T-helper 1 cell treated with Interleukin-12 subunit alpha and Interleukin-12 subunit beta and Interleukin-4 antibody, amounts not matched to agents 30 ng/mL and 1 ng/mL, for 36 hours (primary cell): Measurements from ENCODE around the gene RPS28. TPM values are rescaled to one million over a fixed set of nuclear protein-coding genes. Genes with fewer than 3 reads are reported as not detected.
"Not testable (repeated sequence)": the region's sequence is repeated elsewhere in the genome, so short reads cannot be mapped to it uniquely, and the experiment has no call there.

ENCODE experiments used
- intact Hi-C: fragments of 100-400 bp; cut with micrococcal nuclease; formaldehyde crosslinking; loops from one replicate; pipeline ENCODE4 v1.15.1; 2024
- total RNA-seq: library from RNA; stranded (reverse); gene quantifications from 2 replicates; pipeline ENCODE4 v1.2.3, GENCODE V29; 2022

RPS28 gene
- total RNA-seq, 1 donor from 2014 or later: 1,918 TPM

- intact Hi-C loops: no loop called here
These were observed 19.2 kb downstream of the RPS28 start for GRCh38 chr19:8340341-8341096.

GRCh38 chr19:8341504-8341903 is 20.2 kb downstream of the RPS28 start:
- intact Hi-C loops: not testable (repeated sequence)

GRCh38 chr19:8342316-8342683 is 21.0 kb downstream of the RPS28 start:
- intact Hi-C loops: no loop called here

- intact Hi-C loops: loop anchor here (1.0 kb wide), 2 partner anchors 35 to 47 kb away; partner anchors contain the start of genes CD320 and RAB11B
These were observed 21.6 kb downstream of the RPS28 start, which contains the start of gene KANK3 for GRCh38 chr19:8342684-8343482. Gene KANK3 (minus strand): TSS chr19:8343262. CDS start chr19:8337828, 5,434 bp downstream.

- intact Hi-C loops: loop anchor here (1.0 kb wide), 2 partner anchors 35 to 47 kb away; partner anchors contain the start of genes CD320 and RAB11B
These were observed 22.2 kb downstream of the RPS28 start for GRCh38 chr19:8343483-8343844.

GRCh38 chr19:8349629-8350372 is 28.5 kb downstream of the RPS28 start:
- intact Hi-C loops: not testable (repeated sequence)

- intact Hi-C loops: no loop called here
These were observed 31.0 kb downstream of the RPS28 start for GRCh38 chr19:8352134-8352827.

GRCh38 chr19:8352845-8353244 is 31.5 kb downstream of the RPS28 start:
- intact Hi-C loops: not testable (repeated sequence)

- intact Hi-C loops: loop anchor here (2.0 kb wide), 2 partner anchors 91 to 223 kb away; no protein-coding TSS in a partner anchor
These were observed 34.5 kb downstream of the RPS28 start for GRCh38 chr19:8355631-8356402.

- intact Hi-C loops: no loop called here
These were observed 35.8 kb downstream of the RPS28 start for GRCh38 chr19:8357007-8357521.

GRCh38 chr19:8358948-8359347 is 37.7 kb downstream of the RPS28 start:
- intact Hi-C loops: no loop called here

GRCh38 chr19:8360196-8360595 is 38.9 kb downstream of the RPS28 start:
- intact Hi-C loops: no loop called here

- intact Hi-C loops: no loop called here
These were observed 40.9 kb downstream of the RPS28 start for GRCh38 chr19:8361921-8362793.

GRCh38 chr19:8363803-8364771 is 42.8 kb downstream of the RPS28 start, which contains the start of gene ANGPTL4:
Gene ANGPTL4 (plus strand): TSS chr19:8364155. CDS start chr19:8364322, 167 bp downstream.
- intact Hi-C loops: loop anchor here (1.0 to 2.0 kb wide), 3 partner anchors 10 to 49 kb away; partner anchors contain the start of genes MARCHF2 and RAB11B

- intact Hi-C loops: no loop called here
These were observed 44.9 kb downstream of the RPS28 start for GRCh38 chr19:8366121-8366581.

GRCh38 chr19:8366961-8367326 is 45.6 kb downstream of the RPS28 start:
- intact Hi-C loops: no loop called here

- intact Hi-C loops: no loop called here
These were observed 46.2 kb downstream of the RPS28 start for GRCh38 chr19:8367327-8368001.
